AG08396 (cell line): ENCODE results near the gene ZNF439.
"Not testable (repeated sequence)": the region's sequence is repeated elsewhere in the genome, so short reads cannot be mapped to it uniquely, and the experiment has no call there.

Experiments
- DNase-seq: peaks from one replicate; pipeline ENCODE4 v3.0.0; 2012; ENCODE audit warnings: low spot score, mixed read lengths

The ZNF439 gene

DNA sequence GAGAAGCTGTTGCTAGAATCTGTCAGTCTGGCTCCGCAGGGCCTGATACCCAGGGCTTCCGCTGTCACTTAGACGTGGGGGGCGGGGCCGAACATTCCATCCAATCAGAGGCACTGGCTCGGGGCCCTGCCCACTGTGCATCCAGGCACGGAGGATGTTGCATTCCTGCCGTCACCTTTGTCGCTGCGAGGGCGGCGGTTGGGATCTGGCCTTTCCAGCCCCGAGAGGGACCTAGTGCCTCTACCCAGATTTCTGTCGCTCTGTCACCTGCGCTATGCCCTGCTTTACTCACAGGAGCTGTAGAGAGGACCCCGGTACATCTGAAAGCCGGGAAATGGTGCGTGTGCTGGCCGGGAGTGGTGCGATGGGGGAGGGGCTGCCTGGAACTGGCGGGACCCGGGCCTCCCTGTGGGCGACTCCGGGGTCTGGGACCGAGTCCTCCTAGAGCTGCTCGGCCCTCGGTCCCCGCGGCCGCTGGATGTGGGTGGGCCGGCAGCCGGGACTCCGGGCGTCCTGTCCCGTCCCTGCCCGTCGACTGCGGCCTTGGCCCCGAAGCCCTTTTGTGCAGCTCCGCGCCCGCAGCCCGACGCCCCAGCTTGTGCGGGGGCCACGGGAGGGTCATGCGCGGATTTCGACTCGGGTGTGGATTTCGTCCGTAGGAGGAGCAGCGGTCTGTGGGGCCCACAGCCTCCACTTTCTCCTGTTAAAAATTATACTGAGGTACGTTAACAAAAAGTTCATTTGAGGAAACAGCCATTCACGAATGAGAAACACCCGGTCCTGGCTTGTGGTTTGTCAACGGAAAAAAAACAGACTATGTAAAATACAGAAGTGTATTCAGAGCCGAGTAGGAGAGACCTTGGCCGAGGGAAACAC is at the start of gene ZNF439:
ZNF439 (plus strand) TSS at position 133 of the 876 bp plus-strand sequence; CDS start at position 275, 142 bp downstream.
- DNase-seq, result peak; percentile 92

- DNase-seq, result no peak
Observed at GRCh38 chr19:11806354-11807098, 42.0 kb upstream of the ZNF439 start.

- no peak for DNase-seq
Observed at GRCh38 chr19:11807099-11807380, 41.5 kb upstream of the ZNF439 start.

- peak; percentile 35 for DNase-seq
Observed at GRCh38 chr19:11813703-11814028, 34.9 kb upstream of the ZNF439 start.

GRCh38 chr19:11814029-11814699 is 34.4 kb upstream of the ZNF439 start, which contains the start of gene ZNF440:
Gene ZNF440 (plus strand): TSS chr19:11814273. CDS start chr19:11814448, 175 bp downstream.
- DNase-seq, result peak; percentile 98

DNA sequence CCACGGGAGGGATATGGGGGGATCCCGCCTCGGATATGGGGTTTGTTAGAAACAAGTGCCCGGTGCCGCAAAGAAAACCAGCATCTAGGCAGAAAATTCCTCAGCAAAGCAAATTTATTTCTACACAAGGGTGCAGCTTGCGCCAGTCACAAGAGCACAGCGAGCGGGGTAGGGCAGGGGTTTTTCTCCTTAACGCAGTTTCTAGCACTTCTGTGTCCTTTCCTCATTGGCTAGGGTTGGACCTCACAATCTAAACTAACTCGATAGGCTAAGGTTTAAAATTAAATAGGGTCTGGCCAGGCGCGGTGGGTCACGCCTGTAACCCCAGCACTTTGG is 33.9 kb upstream of the ZNF439 start:
- DNase-seq, result no peak

DNA sequence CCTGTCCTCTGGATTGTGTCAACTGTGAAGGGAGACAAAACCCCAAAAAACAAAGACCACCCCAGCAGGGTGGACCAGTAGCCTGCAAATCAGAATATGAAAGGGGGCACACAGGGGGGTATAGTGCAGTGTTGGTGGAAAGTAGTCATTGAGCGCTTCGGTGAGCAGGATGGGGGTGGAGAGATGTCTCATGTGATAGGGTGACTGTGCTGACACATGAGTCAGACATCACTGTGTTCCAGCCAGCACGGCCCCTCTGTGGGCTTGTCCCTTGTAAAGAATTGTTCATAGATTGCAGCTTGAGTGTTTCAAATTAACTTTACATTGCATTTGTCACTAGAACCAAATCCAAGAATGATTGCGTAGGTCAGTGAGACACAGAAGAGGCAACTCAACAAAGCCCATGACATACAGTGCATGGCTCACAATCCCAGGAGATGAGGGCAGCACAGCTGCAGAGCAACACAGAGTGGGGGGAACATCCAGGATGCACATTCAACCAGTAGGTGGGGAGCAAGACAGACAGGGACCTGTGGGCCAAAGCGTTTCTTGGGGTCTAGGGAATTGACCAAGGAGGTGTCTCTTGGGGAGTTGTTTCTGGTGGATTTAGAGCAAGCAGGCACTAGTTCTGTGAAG is 26.9 kb upstream of the ZNF439 start:
- no peak for DNase-seq

DNA sequence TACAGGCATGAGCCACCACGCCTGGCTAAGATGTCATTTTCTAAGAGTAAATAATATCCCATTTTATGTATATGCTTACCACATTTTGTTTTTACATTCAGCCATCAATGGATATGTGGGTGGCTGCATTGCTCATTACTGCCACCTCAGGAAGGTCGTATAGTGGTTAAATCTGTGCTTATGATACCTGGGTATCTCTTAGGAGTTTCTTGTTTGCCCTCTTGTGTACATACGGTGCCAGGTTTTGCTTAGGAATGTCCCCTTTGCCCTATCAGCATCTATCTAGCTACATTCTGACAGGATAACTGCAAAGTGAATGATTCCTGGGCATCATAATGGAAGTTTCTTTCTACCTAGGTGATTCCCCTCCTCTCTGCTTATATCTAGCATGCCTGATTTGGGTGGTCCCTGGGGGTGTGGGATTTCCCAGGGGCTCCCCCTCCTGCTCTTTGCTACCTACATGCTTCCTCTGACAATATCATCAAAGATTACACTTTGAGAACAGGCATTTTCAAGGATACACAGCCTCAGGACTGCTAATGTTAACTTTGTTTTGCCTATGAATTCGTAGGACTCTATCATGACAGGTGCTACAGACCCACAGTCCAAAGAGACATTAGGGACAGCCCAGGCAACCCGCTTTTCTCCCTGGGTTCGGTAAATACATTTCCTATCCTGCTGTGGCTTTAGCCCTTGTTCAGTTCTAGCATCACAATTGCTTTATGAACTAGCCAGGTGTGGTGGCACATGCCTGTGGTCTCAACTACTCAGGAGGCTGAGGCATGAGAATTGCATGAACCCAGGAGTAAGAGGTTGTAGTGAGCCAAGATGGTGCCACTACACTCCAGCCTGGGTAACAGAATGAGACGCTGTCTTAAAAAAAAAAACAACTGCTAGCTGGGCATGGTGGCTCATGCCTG is 19.3 kb upstream of the ZNF439 start:
- DNase-seq, result not testable (repeated sequence)

GRCh38 chr19:11832253-11832912 is 16.1 kb upstream of the ZNF439 start:
- no peak for DNase-seq

DNA sequence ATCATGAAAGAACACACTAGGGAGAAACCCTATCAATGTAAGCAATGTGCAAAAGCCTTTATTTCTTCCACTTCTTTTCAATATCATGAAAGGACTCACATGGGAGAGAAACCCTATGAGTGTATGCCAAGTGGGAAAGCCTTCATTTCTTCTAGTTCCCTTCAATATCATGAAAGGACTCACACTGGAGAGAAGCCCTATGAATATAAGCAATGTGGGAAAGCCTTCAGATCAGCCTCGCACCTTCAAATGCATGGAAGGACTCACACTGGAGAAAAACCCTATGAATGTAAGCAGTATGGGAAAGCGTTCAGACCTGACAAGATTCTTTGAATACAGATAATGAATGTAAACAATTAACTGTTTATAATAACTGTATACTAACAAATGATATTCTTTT is 15.0 kb upstream of the ZNF439 start:
- DNase-seq, result no peak

GRCh38 chr19:11835626-11836066 is 12.9 kb upstream of the ZNF439 start:
- not testable (repeated sequence) for DNase-seq

DNA sequence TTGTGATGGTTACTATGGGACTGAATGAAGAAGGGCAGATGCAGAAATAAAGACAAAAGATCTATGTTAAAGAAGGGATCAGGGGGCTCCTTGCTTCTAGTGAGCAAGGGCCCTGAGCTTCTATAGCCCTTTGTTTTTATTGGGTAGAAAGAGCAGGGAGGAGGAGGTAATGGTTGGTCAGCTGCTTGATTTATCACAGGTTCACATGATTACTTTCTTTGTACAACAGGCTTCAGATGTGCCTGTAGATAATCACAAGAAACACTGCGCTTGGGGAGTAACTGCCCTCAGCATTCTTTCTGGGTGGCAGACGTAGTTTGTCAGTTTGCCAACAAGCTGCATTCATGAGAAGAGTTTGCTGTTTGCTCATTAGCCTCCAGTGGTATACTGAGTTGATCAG is 4.8 kb upstream of the ZNF439 start:
- DNase-seq, result no peak

- DNase-seq, result peak; percentile 7
Observed at GRCh38 chr19:11847615-11848014, 911 bp upstream of the ZNF439 start.

DNA sequence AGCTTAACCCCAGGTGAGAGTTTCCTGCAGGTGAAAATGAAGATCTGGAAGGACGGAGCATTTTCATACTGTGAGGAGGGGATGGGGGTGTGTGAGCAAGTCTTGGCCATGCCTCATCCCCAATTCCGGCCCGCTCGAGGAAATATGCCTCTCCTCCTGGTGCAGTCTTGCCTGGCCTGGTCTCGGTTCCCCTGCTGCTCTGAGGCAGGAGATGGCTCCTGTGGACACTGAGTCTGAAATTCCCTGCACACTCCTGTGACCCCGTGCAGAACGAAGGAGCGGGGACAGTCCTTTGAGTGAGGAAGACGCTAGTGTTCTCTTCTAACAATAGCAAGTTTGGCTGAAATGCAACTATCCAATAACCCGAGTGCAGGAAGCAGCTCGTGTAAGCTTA is 329 bp upstream of the ZNF439 start:
- no peak for DNase-seq

- not testable (repeated sequence) for DNase-seq
Observed at GRCh38 chr19:11850289-11850688, 1.8 kb downstream of the ZNF439 start.

- no peak for DNase-seq
Observed at GRCh38 chr19:11853358-11853757, 4.8 kb downstream of the ZNF439 start.

DNA sequence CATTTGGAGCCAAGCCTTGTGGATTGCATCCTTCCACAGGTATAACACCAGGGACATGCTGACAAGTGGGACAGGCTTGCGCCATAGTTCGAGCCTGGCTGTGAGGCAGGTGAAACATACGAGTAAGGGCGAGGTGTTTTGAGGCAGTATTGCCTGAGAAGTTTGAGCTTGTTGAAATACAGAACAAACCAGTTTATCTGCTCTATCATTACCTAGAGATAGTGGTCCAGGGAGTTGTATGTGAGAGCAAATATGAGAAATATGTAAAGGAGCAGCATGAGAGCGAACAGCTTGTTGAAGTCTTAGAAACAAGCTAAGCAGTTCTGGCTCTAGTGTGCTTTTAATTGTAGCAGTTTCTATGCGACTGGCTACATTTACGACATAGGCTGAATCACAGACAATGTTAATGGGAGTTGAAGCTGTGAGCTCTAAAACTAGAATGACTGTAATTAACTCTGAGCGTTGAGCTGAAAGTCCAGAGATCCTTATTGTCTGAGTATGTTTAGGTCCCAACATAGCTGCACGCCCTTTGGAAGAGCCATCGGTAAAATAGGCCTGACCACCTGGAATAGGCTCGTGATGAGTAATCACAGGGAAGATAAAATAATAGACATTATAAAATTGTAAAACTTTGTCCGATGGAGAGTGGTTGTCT is 8.2 kb downstream of the ZNF439 start:
- no peak for DNase-seq

- DNase-seq, result no peak
Observed at GRCh38 chr19:11860721-11861120, 12.2 kb downstream of the ZNF439 start.

- no peak for DNase-seq
Observed at GRCh38 chr19:11861301-11861700, 12.8 kb downstream of the ZNF439 start.

- DNase-seq, result not testable (repeated sequence)
Observed at GRCh38 chr19:11867766-11868165, 19.2 kb downstream of the ZNF439 start.
